Measurements from ENCODE around the gene IFI27L1.

The IFI27L1 gene, protein sequence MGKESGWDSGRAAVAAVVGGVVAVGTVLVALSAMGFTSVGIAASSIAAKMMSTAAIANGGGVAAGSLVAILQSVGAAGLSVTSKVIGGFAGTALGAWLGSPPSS

GRCh38 chr14:94080621-94081385 lies at the start of gene IFI27L1, which contains the start of gene DDX24:
Gene IFI27L1, plus strand, starts transcription at chr14:94081310. Its CDS starts 15,628 bp downstream, at chr14:94096938.
Gene DDX24, minus strand, starts transcription at chr14:94081202. Its CDS starts 1,460 bp downstream, at chr14:94079742.
- DNase-seq (ENCODE audit: low spot score), result peak; percentile 99

DNA sequence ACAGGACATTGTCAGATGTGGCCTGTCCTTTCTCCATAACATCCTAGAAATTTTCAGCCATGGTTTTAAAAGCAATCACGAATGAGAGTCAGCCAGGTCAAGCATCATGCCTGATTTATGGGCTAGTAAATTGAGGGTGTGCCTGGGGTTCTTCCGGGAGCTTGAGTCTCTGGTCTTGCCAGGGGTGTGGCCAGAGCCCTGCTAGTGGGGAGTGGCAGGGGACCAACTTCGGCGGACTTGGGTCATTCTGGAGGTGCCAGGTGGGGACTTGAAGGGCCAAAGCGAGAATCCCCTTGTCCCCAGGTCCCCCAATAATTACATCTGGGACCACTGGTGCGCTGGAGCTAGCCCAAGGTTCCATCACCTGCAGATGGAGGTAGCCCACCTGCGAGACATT lies 49.2 kb upstream of the IFI27L1 start:
- no peak for DNase-seq (ENCODE audit: low spot score)

GRCh38 chr14:94034886-94035285 lies 46.2 kb upstream of the IFI27L1 start:
- no peak for DNase-seq (ENCODE audit: low spot score)

DNA sequence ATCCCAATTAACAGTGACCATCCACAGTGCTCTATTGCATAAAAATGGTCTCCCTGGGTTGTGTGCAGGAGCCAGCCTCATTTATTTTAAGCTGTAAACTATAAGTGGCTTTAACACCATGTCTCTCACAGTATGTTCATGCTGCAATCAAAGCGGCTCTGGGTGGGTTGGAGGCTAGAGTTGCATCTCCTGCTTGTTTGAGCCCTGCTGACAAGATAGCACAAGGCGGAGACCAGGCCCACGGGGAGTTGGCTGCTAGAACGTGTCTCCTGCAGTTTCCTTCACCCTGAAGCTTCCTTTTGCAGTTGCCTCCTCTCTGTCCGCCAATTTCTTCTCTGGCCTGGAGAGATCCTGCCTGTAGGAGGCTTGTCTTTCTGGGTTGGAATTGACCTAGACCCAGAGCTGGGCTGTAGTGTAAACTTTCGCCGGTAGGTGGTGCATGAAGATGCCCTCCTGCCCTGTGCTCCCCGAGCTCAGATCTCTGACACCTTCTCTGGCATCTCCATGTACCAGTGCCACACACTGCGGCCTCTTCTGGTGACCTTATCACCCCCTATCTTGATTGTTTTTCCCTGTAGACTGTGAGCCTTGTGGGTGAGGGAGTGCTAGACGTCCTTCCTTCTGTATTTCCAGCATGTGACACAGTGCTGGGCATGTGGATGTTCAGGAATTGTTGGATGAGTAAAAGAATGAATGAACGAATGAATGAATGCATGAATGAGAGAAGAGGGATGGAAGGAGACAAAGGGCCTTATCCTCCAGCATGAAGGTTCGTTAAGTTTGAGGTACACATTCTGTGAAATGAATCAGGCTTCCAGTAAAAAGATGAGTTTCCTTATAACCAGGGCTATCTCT lies 44.6 kb upstream of the IFI27L1 start:
- peak; percentile 87 for DNase-seq (ENCODE audit: low spot score)

DNA sequence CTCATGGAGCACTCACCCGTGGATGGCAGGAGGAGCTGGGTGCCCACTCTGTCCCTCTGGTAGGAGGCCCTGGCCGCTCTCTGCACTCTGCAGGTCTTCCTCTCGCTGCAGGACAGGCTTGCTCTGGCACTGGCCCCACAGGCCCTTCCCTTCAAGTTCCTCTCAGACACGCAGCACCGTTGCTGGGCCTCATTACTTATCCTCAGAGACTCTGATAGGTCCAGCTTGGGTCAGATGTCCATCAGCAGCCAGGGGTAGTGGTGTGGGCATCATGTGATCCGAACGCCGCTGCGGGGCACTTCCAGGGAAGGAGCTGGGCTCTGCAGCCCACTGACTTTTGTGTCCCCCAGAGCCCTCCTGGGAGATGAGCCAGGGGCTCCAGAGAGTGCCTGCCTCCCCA lies 43.2 kb upstream of the IFI27L1 start:
- DNase-seq (ENCODE audit: low spot score), result no peak

- no peak for DNase-seq (ENCODE audit: low spot score)
Measured at GRCh38 chr14:94038510-94038909, 42.6 kb upstream of the IFI27L1 start.

- DNase-seq (ENCODE audit: low spot score), result no peak
Measured at GRCh38 chr14:94038921-94039629, 42.0 kb upstream of the IFI27L1 start.

- no peak for DNase-seq (ENCODE audit: low spot score)
Measured at GRCh38 chr14:94040247-94040646, 40.9 kb upstream of the IFI27L1 start.

DNA sequence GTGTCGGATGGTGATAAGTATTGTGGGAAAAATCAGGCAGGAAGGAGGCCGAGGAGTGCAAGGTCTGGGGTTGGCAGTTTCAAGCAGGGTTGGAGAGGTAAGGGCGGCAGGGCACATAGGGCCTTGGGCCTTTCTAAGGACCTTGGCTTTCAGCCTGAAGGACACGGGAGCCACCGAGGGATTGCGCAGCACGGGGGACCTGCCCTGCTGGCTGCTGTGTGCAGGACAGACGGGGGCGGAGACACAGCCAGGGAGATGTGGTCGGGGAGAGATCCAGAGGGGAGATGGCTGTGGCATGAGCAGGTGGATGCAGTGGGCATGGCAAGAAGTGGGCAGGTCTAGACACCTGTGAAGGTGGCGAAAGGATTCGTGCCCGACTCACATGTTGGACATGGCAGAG lies 40.3 kb upstream of the IFI27L1 start:
- no peak for DNase-seq (ENCODE audit: low spot score)

- no peak for DNase-seq (ENCODE audit: low spot score)
Measured at GRCh38 chr14:94041551-94042346, 39.4 kb upstream of the IFI27L1 start.

GRCh38 chr14:94042433-94043091 lies 38.5 kb upstream of the IFI27L1 start:
- no peak for DNase-seq (ENCODE audit: low spot score)

GRCh38 chr14:94043111-94043755 lies 37.9 kb upstream of the IFI27L1 start:
- no peak for DNase-seq (ENCODE audit: low spot score)

DNA sequence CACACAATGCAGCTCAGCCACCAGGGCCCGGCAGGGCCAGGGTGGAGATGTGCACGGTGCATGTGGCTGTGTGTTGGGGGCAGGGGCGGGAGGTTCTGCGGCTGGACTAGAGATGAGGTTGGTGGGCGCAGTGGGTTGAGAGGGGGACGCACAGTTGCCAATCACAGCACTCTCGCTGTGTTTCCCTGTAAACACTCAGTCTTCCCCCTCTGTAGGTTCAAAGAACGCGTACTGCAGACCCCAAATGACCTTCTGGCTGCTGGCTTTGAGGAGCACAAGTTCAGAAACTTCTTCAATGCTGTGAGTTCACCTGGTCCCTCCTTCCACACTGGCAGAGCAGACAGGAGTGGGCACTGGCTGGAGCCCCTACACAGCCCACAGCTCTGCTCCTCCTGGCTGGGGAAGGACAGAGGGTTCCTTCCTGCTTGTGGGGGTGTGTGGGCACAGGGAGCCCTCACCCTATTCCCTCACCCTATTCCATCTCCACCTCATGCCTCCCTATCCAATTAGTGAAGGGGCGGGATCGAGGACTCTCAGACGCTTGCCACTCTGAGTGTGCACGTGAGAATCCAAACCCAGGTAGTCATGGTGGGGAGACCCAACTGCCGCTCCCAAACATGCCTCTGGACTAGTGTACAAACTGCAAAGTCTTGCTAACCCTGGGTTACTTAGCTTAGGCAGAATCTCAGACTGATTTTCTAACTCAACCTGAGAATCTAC lies 37.2 kb upstream of the IFI27L1 start:
- no peak for DNase-seq (ENCODE audit: low spot score)

DNA sequence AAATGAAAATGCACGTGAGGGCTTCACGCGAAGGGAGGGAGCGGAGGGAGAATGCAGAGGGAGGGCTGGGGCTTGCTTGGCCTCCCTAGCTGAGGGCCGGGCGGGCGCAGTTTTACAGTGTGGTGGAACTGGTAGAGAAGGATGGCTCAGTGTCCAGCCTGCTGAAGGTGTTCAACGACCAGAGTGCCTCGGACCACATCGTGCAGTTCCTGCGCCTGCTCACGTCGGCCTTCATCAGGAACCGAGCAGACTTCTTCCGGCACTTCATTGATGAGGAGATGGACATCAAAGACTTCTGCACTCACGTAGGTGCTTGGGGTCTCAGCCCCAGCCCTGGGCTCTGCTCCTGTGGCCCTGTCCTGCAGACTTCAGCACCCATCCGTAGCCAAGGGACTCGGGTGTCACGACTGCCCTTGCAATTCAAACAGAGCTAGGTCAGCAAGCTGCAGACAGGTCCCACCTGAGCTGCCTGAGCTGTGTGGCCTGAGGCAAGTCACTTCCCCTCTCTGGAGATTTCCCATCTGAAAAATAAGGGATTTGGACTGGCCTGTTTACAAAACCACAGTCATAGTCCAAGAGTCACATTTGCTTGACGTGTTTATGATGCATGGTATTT lies 36.5 kb upstream of the IFI27L1 start:
- no peak for DNase-seq (ENCODE audit: low spot score)

- no peak for DNase-seq (ENCODE audit: low spot score)
Measured at GRCh38 chr14:94045101-94045500, 36.0 kb upstream of the IFI27L1 start.

GRCh38 chr14:94045563-94046345 lies 35.4 kb upstream of the IFI27L1 start:
- no peak for DNase-seq (ENCODE audit: low spot score)

GRCh38 chr14:94046696-94047250 lies 34.3 kb upstream of the IFI27L1 start:
- DNase-seq (ENCODE audit: low spot score), result no peak

DNA sequence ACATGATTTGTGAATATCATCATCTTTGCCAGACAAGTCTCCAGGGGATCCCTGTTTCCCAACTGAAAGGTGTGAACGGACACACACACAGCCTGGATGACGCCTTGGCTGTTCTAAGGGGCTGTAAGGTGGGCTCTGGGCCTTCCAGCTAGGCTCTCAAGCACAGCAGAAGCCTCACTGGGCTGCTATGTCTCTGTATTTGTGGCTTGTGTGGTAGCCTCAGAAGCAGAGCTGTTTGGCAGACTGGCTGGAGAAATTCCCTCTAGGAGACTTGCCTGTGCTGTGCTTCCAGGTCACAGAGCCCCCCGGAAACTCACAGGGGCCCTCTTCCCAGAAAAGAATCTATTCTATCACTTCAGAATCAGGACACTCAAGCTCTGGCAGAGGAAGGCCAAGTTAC lies 33.5 kb upstream of the IFI27L1 start:
- no peak for DNase-seq (ENCODE audit: low spot score)

All from germinal center (tissue), 1 donor.